GM19372 (cell line): ENCODE results near the gene SLC22A1.
"Not testable (repeated sequence)": the region's sequence is repeated elsewhere in the genome, so short reads cannot be mapped to it uniquely, and the experiment has no call there.

Experiments used
- ATAC-seq: cut with Tn5 transposase; IDR thresholded peaks from one replicate; pipeline ENCODE4 v1.9.1; 2021; ENCODE audit warnings: mild to moderate bottlenecking, low read depth, moderate library complexity; ENCODE audit not compliant: unreplicated experiment

The SLC22A1 gene

GRCh38 chr6:160092602-160093001 lies 29.0 kb upstream of the SLC22A1 start:
- no peak for ATAC-seq

GRCh38 chr6:160093061-160093460 lies 28.6 kb upstream of the SLC22A1 start:
- ATAC-seq: no peak

GRCh38 chr6:160093946-160094345 lies 27.7 kb upstream of the SLC22A1 start:
- no peak for ATAC-seq

GRCh38 chr6:160095146-160095845 lies 26.3 kb upstream of the SLC22A1 start:
- no peak for ATAC-seq

GRCh38 chr6:160101277-160102205 lies 20.1 kb upstream of the SLC22A1 start:
- ATAC-seq: no peak

- ATAC-seq: no peak
Observed at GRCh38 chr6:160102399-160102798, 19.2 kb upstream of the SLC22A1 start.

GRCh38 chr6:160102956-160103824 lies 18.4 kb upstream of the SLC22A1 start:
- no peak for ATAC-seq

- no peak for ATAC-seq
Observed at GRCh38 chr6:160103825-160104100, 17.9 kb upstream of the SLC22A1 start.

GRCh38 chr6:160104821-160105517 lies 16.6 kb upstream of the SLC22A1 start:
- ATAC-seq: no peak

GRCh38 chr6:160106010-160106409 lies 15.6 kb upstream of the SLC22A1 start:
- no peak for ATAC-seq

- ATAC-seq: no peak
Observed at GRCh38 chr6:160106701-160107100, 14.9 kb upstream of the SLC22A1 start.

- ATAC-seq: no peak
Observed at GRCh38 chr6:160108077-160108476, 13.5 kb upstream of the SLC22A1 start.

GRCh38 chr6:160110586-160111123 lies 11.0 kb upstream of the SLC22A1 start:
- ATAC-seq: no peak

- no peak for ATAC-seq
Observed at GRCh38 chr6:160111806-160112205, 9.8 kb upstream of the SLC22A1 start.

- ATAC-seq: no peak
Observed at GRCh38 chr6:160112628-160113299, 8.9 kb upstream of the SLC22A1 start.

- not testable (repeated sequence) for ATAC-seq
Observed at GRCh38 chr6:160114536-160114935, 7.1 kb upstream of the SLC22A1 start.

GRCh38 chr6:160115421-160115820 lies 6.2 kb upstream of the SLC22A1 start:
- no peak for ATAC-seq

GRCh38 chr6:160116411-160116810 lies 5.2 kb upstream of the SLC22A1 start:
- ATAC-seq: no peak

- ATAC-seq: no peak
Observed at GRCh38 chr6:160117137-160117536, 4.5 kb upstream of the SLC22A1 start.
